Activated naive CD4-positive, alpha-beta T cell treated with anti-CD3 and anti-CD28 coated beads, Interleukin-2, amount 10 ng/mL, durations not matched to agents 7 days and 5 days (primary cell): ENCODE data around the gene USP43.

Source experiments
- CTCF ChIA-PET: fragments of 350-600 bp; sonication (Branson Sonifier 250); formaldehyde crosslinking; loops from one replicate; lab custom pipeline; 2021; ENCODE audit warnings: antibody characterized with exemption; lab: Charles Lee
- DNase-seq: peaks from one replicate; pipeline ENCODE4 v3.0.0-alpha.2; 2020
- H3K27ac Mint-ChIP-seq: one replicate; pipeline ENCODE4 v1.8.0; 2021; ENCODE audit warnings: mild to moderate bottlenecking, moderate library complexity, mixed read lengths
- H3K27me3 Mint-ChIP-seq: one replicate; pipeline ENCODE4 v1.8.0; 2021; ENCODE audit warnings: mild to moderate bottlenecking, mixed read lengths
- H3K36me3 Mint-ChIP-seq: one replicate; pipeline ENCODE4 v1.8.0; 2021; ENCODE audit warnings: mixed read lengths
- H3K4me1 Mint-ChIP-seq: one replicate; pipeline ENCODE4 v1.8.0; 2021; ENCODE audit warnings: mixed read lengths
- H3K4me3 Mint-ChIP-seq: one replicate; pipeline ENCODE4 v1.8.0; 2021; ENCODE audit warnings: mild to moderate bottlenecking, moderate library complexity, mixed read lengths
- H3K9me3 Mint-ChIP-seq: one replicate; pipeline ENCODE4 v1.8.0; 2021; ENCODE audit warnings: mixed read lengths

Gene USP43

GRCh38 chr17:9705745-9706144 is 60.4 kb downstream of the USP43 start:
- H3K27me3 Mint-ChIP-seq: no peaks in the 10 kb centered on the region
- no peak overlapping the region for H3K27ac Mint-ChIP-seq
- H3K4me3 Mint-ChIP-seq: no peak overlapping the region
- no peaks in the 10 kb centered on the region for H3K9me3 Mint-ChIP-seq
- CTCF ChIA-PET: no interaction called here
- DNase-seq: no peak
- no peaks in the 10 kb centered on the region for H3K4me1 Mint-ChIP-seq
- H3K36me3 Mint-ChIP-seq: no peaks in the 10 kb centered on the region

GRCh38 chr17:9707948-9708347 is 62.6 kb downstream of the USP43 start:
- Mint-ChIP-seq H3K4me1 (no peaks in the 10 kb centered on the region), H3K9me3 (no peaks in the 10 kb centered on the region)

GRCh38 chr17:9714801-9715200 is 69.5 kb downstream of the USP43 start:
- H3K36me3 Mint-ChIP-seq: no peaks in the 10 kb centered on the region
- CTCF ChIA-PET: no interaction called here
- no peaks in the 10 kb centered on the region for H3K9me3 Mint-ChIP-seq
- no peak overlapping the region for H3K4me3 Mint-ChIP-seq
- no peaks in the 10 kb centered on the region for H3K4me1 Mint-ChIP-seq
- no peaks in the 10 kb centered on the region for H3K27me3 Mint-ChIP-seq
- DNase-seq: no peak
- H3K27ac Mint-ChIP-seq: no peak overlapping the region

More at GRCh38 chr17:9707948-9708347, 62.6 kb downstream of the USP43 start:
- DNase-seq: no peak
- Mint-ChIP-seq H3K4me3 (no peak overlapping the region), H3K27ac (no peak overlapping the region), H3K36me3 (no peaks in the 10 kb centered on the region), H3K27me3 (no peaks in the 10 kb centered on the region)
- CTCF ChIA-PET: no interaction called here

- Mint-ChIP-seq H3K4me1 (no peaks in the 10 kb centered on the region), H3K36me3 (no peaks in the 10 kb centered on the region), H3K9me3 (no peaks in the 10 kb centered on the region), H3K4me3 (no peak overlapping the region), H3K27ac (no peak overlapping the region), H3K27me3 (no peaks in the 10 kb centered on the region)
- no peak for DNase-seq
- CTCF ChIA-PET: no interaction called here
Observed at GRCh38 chr17:9715503-9716016, 70.2 kb downstream of the USP43 start.

GRCh38 chr17:9725575-9725974 is 80.3 kb downstream of the USP43 start:
- no peaks in the 10 kb centered on the region for H3K4me1 Mint-ChIP-seq
- no peak overlapping the region for H3K4me3 Mint-ChIP-seq
- CTCF ChIA-PET: interaction anchor here (0.8 to 1.1 kb wide), 2 partner anchors 20 to 43 kb away, joined by 3 read pairs; no protein-coding TSS in a partner anchor
- peaks cover 11% of the 10 kb centered on the region for H3K27me3 Mint-ChIP-seq
- no peak for DNase-seq
- H3K9me3 Mint-ChIP-seq: no peaks in the 10 kb centered on the region
- no peak overlapping the region for H3K27ac Mint-ChIP-seq
- no peaks in the 10 kb centered on the region for H3K36me3 Mint-ChIP-seq

- no peak for DNase-seq
- Mint-ChIP-seq H3K36me3 (no peaks in the 10 kb centered on the region), H3K4me1 (no peaks in the 10 kb centered on the region), H3K9me3 (no peaks in the 10 kb centered on the region), H3K27ac (no peak overlapping the region), H3K27me3 (peaks cover 11% of the 10 kb centered on the region), H3K4me3 (no peak overlapping the region)
- CTCF ChIA-PET: interaction anchor here (1.1 kb wide), 1 partner anchor 42 kb away, joined by 3 read pairs; no protein-coding TSS in a partner anchor
Observed at GRCh38 chr17:9726291-9726690, 81.0 kb downstream of the USP43 start.

GRCh38 chr17:9728005-9728404 is 82.7 kb downstream of the USP43 start:
- no peaks in the 10 kb centered on the region for H3K36me3 Mint-ChIP-seq
- H3K4me1 Mint-ChIP-seq: no peaks in the 10 kb centered on the region
- no peak overlapping the region for H3K27ac Mint-ChIP-seq
- no peak for DNase-seq
- peaks cover 11% of the 10 kb centered on the region for H3K27me3 Mint-ChIP-seq
- H3K4me3 Mint-ChIP-seq: no peak overlapping the region
- no peaks in the 10 kb centered on the region for H3K9me3 Mint-ChIP-seq
- CTCF ChIA-PET: interaction anchor here (1.2 kb wide), 1 partner anchor 32 kb away, joined by 3 read pairs; no protein-coding TSS in a partner anchor

GRCh38 chr17:9728564-9728963 is 83.2 kb downstream of the USP43 start:
- H3K36me3 Mint-ChIP-seq: no peaks in the 10 kb centered on the region
- H3K27ac Mint-ChIP-seq: no peak overlapping the region
- H3K4me1 Mint-ChIP-seq: no peaks in the 10 kb centered on the region
- no peak for DNase-seq
- H3K4me3 Mint-ChIP-seq: no peak overlapping the region
- peaks cover 11% of the 10 kb centered on the region for H3K27me3 Mint-ChIP-seq
- no peaks in the 10 kb centered on the region for H3K9me3 Mint-ChIP-seq
- CTCF ChIA-PET: interaction anchor here (0.7 to 1.2 kb wide), 2 partner anchors 32 to 40 kb away, joined by 3 read pairs; no protein-coding TSS in a partner anchor

- H3K4me1 Mint-ChIP-seq: no peaks in the 10 kb centered on the region
- no peak for DNase-seq
- no peaks in the 10 kb centered on the region for H3K36me3 Mint-ChIP-seq
- no peak overlapping the region for H3K4me3 Mint-ChIP-seq
- H3K27ac Mint-ChIP-seq: no peak overlapping the region
- CTCF ChIA-PET: interaction anchor here (0.7 to 1.2 kb wide), 2 partner anchors 33 to 40 kb away, joined by 3 read pairs; no protein-coding TSS in a partner anchor
- no peaks in the 10 kb centered on the region for H3K9me3 Mint-ChIP-seq
- H3K27me3 Mint-ChIP-seq: peaks cover 11% of the 10 kb centered on the region
Observed at GRCh38 chr17:9729034-9729650, 83.8 kb downstream of the USP43 start.

GRCh38 chr17:9729735-9730420 is 84.6 kb downstream of the USP43 start:
- Mint-ChIP-seq H3K4me1 (no peaks in the 10 kb centered on the region), H3K4me3 (no peak overlapping the region), H3K9me3 (no peaks in the 10 kb centered on the region), H3K27me3 (peaks cover 11% of the 10 kb centered on the region), H3K27ac (no peak overlapping the region), H3K36me3 (no peaks in the 10 kb centered on the region)
- DNase-seq: no peak
- CTCF ChIA-PET: interaction anchor here (0.7 kb wide), 1 partner anchor 587 kb away, joined by 3 read pairs; no protein-coding TSS in a partner anchor

GRCh38 chr17:9750524-9750923 is 105.2 kb downstream of the USP43 start:
- Mint-ChIP-seq H3K27ac (no peak overlapping the region), H3K36me3 (no peaks in the 10 kb centered on the region), H3K27me3 (peaks cover 5% of the 10 kb centered on the region), H3K4me1 (no peaks in the 10 kb centered on the region), H3K4me3 (no peak overlapping the region), H3K9me3 (no peaks in the 10 kb centered on the region)
- CTCF ChIA-PET: no interaction called here
- no peak for DNase-seq

- Mint-ChIP-seq H3K27me3 (peaks cover 5% of the 10 kb centered on the region), H3K9me3 (no peaks in the 10 kb centered on the region), H3K27ac (no peak overlapping the region), H3K4me3 (no peak overlapping the region), H3K4me1 (no peaks in the 10 kb centered on the region), H3K36me3 (no peaks in the 10 kb centered on the region)
- CTCF ChIA-PET: no interaction called here
- DNase-seq: no peak
Observed at GRCh38 chr17:9755083-9755482, 109.8 kb downstream of the USP43 start.

GRCh38 chr17:9760266-9760665 is 114.9 kb downstream of the USP43 start:
- Mint-ChIP-seq H3K27ac (no peak overlapping the region), H3K4me1 (no peaks in the 10 kb centered on the region), H3K4me3 (no peak overlapping the region), H3K36me3 (no peaks in the 10 kb centered on the region), H3K27me3 (no peaks in the 10 kb centered on the region), H3K9me3 (no peaks in the 10 kb centered on the region)
- no peak for DNase-seq
- CTCF ChIA-PET: no interaction called here

- Mint-ChIP-seq H3K27me3 (peaks cover 6% of the 10 kb centered on the region), H3K4me1 (no peaks in the 10 kb centered on the region), H3K27ac (no peak overlapping the region), H3K9me3 (no peaks in the 10 kb centered on the region), H3K4me3 (no peak overlapping the region), H3K36me3 (no peaks in the 10 kb centered on the region)
- no peak for DNase-seq
- CTCF ChIA-PET: no interaction called here
Observed at GRCh38 chr17:9763643-9764042, 118.3 kb downstream of the USP43 start.
